SK-N-MC (cell line): Measurements from ENCODE around the gene CWF19L2.

Experiments
- EZH2 ChIP-seq: fragments of 200-600 bp; sonication (generic); IDR thresholded peaks from one replicate; pipeline ENCODE4 v1.6.1; 2017; ENCODE audit warnings: antibody characterized with exemption
- FOXP2 ChIP-seq: optimal IDR thresholded peaks from 2 replicates; pipeline ENCODE3; 2011; ENCODE audit warnings: mild to moderate bottlenecking, moderate library complexity; ENCODE audit not compliant: insufficient read depth; ENCODE audit errors: extremely low read length, control extremely low read depth
- POLR2AphosphoS5 ChIP-seq: IDR thresholded peaks from 2 replicates; pipeline ENCODE4 v1.6.1; 2012; ENCODE audit warnings: mild to moderate bottlenecking, low read depth, low read length, borderline replicate concordance

GRCh38 chr11:107370390-107370789, 87.2 kb downstream of the CWF19L2 start:
- TF ChIP-seq POLR2AphosphoS5 (no peak), EZH2 (no peak), FOXP2 (no peak)
